ENCODE results near the gene MTIF2. TPM values are rescaled to one million over a fixed set of nuclear protein-coding genes. Genes with fewer than 3 reads are reported as not detected.
"Not testable (repeated sequence)": the region's sequence is repeated elsewhere in the genome, so short reads cannot be mapped to it uniquely, and the experiment has no call there.

Gene MTIF2
- polyA plus RNA-seq, 1 experiment: 11.1 TPM

DNA sequence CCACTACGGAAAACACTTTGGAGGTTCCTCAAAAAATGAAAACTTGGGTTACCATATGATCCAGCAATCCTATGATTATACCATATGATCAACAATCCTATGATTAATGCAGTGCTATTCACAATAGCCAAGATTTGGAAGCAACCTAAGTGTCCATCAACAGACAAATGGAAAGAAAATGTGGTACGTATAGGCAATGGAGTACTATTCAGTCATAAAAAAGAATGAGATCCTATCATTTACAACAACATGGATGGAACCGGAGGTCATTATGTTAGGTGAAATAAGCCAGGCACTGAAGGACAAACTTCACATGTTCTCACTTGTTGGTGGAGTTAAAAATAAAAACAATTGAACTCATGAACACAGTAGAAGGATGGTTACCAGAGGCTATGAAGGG, 64.5 kb downstream of the MTIF2 start:
- Histone ChIP-seq H3K27me3 (ENCODE audit: control insufficient read depth, insufficient read depth, low read length) (no peaks in the 10 kb centered on the region), H3K36me3 (ENCODE audit: control insufficient read depth, insufficient read depth, low read length) (no peaks in the 10 kb centered on the region), H3K4me3 (ENCODE audit: low read depth, low read length) (no peak overlapping the region)
- POLR2A ChIA-PET: no interaction called here
- TF ChIP-seq, protein P1, sequence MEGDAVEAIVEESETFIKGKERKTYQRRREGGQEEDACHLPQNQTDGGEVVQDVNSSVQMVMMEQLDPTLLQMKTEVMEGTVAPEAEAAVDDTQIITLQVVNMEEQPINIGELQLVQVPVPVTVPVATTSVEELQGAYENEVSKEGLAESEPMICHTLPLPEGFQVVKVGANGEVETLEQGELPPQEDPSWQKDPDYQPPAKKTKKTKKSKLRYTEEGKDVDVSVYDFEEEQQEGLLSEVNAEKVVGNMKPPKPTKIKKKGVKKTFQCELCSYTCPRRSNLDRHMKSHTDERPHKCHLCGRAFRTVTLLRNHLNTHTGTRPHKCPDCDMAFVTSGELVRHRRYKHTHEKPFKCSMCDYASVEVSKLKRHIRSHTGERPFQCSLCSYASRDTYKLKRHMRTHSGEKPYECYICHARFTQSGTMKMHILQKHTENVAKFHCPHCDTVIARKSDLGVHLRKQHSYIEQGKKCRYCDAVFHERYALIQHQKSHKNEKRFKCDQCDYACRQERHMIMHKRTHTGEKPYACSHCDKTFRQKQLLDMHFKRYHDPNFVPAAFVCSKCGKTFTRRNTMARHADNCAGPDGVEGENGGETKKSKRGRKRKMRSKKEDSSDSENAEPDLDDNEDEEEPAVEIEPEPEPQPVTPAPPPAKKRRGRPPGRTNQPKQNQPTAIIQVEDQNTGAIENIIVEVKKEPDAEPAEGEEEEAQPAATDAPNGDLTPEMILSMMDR (IDR thresholded peaks at IDR 0.05; ENCODE audit: insufficient read depth, low read depth, low read length): no peak
- CTCF ChIA-PET: interaction anchor here (1.0 kb wide), 1 partner anchor 27 kb away, joined by 4 read pairs; no protein-coding TSS in a partner anchor
- DNase-seq (ENCODE audit: low read depth): no peak

DNA sequence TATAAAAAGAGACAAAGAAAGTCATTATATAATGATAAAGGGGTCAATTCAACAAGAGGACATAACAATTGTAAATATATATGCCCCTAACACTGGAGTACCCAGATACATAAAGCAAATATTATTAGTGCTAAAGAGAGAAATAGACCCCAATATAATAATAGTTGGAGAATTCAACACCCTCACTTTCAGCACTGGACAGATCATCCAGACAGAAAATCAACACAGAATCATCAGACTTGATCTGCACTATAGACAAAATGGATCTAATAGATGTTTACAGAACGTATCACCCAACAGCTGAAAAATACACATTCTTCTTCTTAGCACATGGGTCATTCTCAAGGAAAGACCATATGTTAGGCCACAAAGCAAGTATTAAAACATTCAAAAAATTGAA, 68.6 kb downstream of the MTIF2 start:
- Histone ChIP-seq H3K36me3 (ENCODE audit: control insufficient read depth, insufficient read depth, low read length) (peaks cover 11% of the 10 kb centered on the region), H3K4me3 (ENCODE audit: low read depth, low read length) (no peak overlapping the region), H3K27me3 (ENCODE audit: control insufficient read depth, insufficient read depth, low read length) (no peaks in the 10 kb centered on the region)
- POLR2A ChIA-PET: no interaction called here
- TF ChIP-seq, protein P1 (IDR thresholded peaks at IDR 0.05; ENCODE audit: insufficient read depth, low read depth, low read length): no peak
- DNase-seq (ENCODE audit: low read depth): no peak
- CTCF ChIA-PET: no interaction called here

DNA sequence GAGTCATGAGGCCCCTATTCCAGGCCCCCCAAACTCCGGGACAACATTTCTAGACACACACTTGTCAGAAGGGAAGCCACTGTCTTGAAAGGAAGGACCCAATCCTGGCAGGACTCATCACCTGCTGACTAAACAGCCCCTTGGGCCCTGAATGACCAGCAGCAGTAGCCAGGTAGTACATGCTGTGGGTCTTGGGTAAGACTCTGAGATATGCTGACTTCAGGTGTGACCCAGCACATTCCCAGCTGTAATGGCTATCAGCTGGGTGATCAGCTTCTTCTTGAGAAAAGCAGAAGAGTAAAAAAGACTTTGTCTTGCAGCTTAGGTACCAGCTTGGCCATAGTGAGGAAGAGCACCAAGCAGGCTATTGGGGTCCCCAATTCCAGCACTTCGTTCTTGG, 72.5 kb downstream of the MTIF2 start:
- ChIA-PET CTCF (interaction anchor here (0.8 kb wide), 1 partner anchor 297 kb away, joined by 3 read pairs; no protein-coding TSS in a partner anchor), POLR2A (no interaction called here)
- Histone ChIP-seq H3K36me3 (ENCODE audit: control insufficient read depth, insufficient read depth, low read length) (peaks cover 11% of the 10 kb centered on the region), H3K27me3 (ENCODE audit: control insufficient read depth, insufficient read depth, low read length) (no peaks in the 10 kb centered on the region), H3K4me3 (ENCODE audit: low read depth, low read length) (no peak overlapping the region)
- TF ChIP-seq, protein P1 (IDR thresholded peaks at IDR 0.05; ENCODE audit: insufficient read depth, low read depth, low read length): no peak
- no peak for DNase-seq (ENCODE audit: low read depth)

DNA sequence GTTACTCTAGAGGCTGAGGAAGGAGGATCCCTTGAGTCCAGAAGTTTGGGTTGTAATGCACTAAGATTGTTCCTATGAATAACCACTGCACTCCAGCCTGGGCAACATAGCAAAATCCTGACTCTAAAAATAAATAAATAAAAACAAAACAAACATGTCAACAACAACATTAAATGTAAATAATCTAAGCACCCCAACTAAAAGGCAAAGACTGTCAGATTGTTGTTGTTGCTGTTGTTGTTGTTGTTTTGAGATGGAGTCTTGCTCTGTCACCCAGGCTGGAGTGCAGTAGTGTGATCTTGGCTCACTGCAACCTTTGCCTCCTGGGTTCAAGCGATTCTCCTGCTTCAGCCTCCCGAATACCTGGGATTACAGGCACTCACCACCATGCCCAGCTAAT, 77.1 kb downstream of the MTIF2 start:
- H3K27me3 ChIP-seq (ENCODE audit: control insufficient read depth, insufficient read depth, low read length); CTCF ChIA-PET; H3K36me3 ChIP-seq (ENCODE audit: control insufficient read depth, insufficient read depth, low read length); DNase-seq (ENCODE audit: low read depth); POLR2A ChIA-PET; H3K4me3 ChIP-seq (ENCODE audit: low read depth, low read length): not testable (repeated sequence)

DNA sequence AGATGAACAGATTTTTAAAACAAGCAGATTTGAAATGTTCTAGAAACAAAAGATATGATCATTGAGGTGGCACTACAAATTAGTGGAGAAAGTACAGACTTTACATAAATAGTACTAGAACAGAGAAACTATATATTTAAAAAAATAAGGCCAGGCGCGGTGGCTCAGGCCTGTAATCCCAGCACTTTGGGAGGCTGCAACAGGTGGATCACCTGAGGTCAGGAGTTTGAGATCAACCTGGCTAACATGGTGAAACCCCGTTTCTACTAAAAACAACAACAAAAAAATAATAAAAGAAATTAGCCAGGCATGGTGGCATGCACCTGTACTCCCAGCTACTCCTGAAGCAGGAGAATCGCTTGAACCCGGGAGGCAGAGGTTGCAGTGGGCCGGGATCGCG, 82.2 kb downstream of the MTIF2 start:
- H3K4me3 ChIP-seq (ENCODE audit: low read depth, low read length); H3K27me3 ChIP-seq (ENCODE audit: control insufficient read depth, insufficient read depth, low read length); POLR2A ChIA-PET; H3K36me3 ChIP-seq (ENCODE audit: control insufficient read depth, insufficient read depth, low read length); DNase-seq (ENCODE audit: low read depth): not testable (repeated sequence)
- CTCF ChIA-PET: interaction anchor here (1.5 kb wide), 1 partner anchor 12 kb away, joined by 7 read pairs; no protein-coding TSS in a partner anchor

Small RNA genes within 50 kb of the gene (small RNA-seq; reads per million reads assigned to genes)
- not detected for gene RF00019 (ENCODE audit: insufficient read length, low read depth, low replicate concordance)

Other genes starting within 250 kb of the MTIF2 start
- 219 and 400 TPM in 2 replicates for gene RTN4, start 218.8 kb downstream of the MTIF2 start, polyA plus RNA-seq (2011; rRNA removed)
- gene CLHC1, start 36.9 kb downstream of the MTIF2 start, polyA plus RNA-seq (2011; rRNA removed): 3.8 and 8.4 TPM in 2 replicates
- gene RPS27A, start 36.5 kb downstream of the MTIF2 start, polyA plus RNA-seq (2011; rRNA removed): 769 and 1,763 TPM in 2 replicates
- gene CCDC88A, start 150.6 kb upstream of the MTIF2 start, polyA plus RNA-seq (2011; rRNA removed): 18.7 and 32.9 TPM in 2 replicates